ENCODE data around the gene USP6NL. TPM values are rescaled to one million over a fixed set of nuclear protein-coding genes. Genes with fewer than 3 reads are reported as not detected.

Gene USP6NL
- total RNA-seq, 1 experiment from 2014 or later = 21.4 TPM

DNA sequence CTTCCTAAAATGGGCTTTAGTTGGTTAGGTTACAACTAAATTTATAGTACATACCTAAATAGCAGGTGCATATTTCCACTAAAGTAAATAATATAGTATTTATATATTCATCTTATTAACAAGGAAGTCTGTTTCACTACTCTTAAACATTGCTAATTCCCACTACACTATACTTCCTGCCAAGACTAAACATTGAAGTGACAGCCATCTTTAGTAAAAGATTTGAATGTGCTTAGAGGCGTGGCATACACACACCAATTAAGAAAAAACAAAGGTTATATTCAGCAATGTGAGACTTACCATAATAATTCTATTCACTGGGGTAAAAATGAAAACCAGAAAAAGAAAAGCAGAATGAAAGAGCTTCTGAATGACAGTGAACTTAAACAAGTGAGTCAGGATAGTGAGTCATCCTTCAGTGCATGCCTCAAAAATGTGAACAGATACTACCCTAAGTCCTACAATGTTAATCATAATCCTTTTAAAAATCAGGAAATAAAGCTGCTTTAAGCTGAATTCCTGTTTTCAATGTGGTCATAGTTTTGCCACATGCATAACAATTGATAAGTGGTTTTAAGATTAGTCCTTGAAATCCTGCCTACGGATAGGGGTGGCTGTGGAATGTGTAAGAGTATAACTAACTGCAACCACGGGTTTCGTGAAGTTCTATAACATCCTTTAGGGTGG is 59.4 kb downstream of the USP6NL start (continued):
- TF ChIP-seq, protein P1, sequence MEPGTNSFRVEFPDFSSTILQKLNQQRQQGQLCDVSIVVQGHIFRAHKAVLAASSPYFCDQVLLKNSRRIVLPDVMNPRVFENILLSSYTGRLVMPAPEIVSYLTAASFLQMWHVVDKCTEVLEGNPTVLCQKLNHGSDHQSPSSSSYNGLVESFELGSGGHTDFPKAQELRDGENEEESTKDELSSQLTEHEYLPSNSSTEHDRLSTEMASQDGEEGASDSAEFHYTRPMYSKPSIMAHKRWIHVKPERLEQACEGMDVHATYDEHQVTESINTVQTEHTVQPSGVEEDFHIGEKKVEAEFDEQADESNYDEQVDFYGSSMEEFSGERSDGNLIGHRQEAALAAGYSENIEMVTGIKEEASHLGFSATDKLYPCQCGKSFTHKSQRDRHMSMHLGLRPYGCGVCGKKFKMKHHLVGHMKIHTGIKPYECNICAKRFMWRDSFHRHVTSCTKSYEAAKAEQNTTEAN (CRISPR knock-in tag; IDR thresholded peaks at IDR 0.05) = no peak
- TF ChIP-seq MXD4 (CRISPR knock-in tag; IDR thresholded peaks at IDR 0.05; ENCODE audit: borderline replicate concordance) = no peak
- TF ChIP-seq FOXK1 (CRISPR knock-in tag; IDR thresholded peaks at IDR 0.05) = no peak
- TF ChIP-seq, protein P2, sequence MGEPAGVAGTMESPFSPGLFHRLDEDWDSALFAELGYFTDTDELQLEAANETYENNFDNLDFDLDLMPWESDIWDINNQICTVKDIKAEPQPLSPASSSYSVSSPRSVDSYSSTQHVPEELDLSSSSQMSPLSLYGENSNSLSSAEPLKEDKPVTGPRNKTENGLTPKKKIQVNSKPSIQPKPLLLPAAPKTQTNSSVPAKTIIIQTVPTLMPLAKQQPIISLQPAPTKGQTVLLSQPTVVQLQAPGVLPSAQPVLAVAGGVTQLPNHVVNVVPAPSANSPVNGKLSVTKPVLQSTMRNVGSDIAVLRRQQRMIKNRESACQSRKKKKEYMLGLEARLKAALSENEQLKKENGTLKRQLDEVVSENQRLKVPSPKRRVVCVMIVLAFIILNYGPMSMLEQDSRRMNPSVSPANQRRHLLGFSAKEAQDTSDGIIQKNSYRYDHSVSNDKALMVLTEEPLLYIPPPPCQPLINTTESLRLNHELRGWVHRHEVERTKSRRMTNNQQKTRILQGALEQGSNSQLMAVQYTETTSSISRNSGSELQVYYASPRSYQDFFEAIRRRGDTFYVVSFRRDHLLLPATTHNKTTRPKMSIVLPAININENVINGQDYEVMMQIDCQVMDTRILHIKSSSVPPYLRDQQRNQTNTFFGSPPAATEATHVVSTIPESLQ (CRISPR knock-in tag; IDR thresholded peaks at IDR 0.05) = no peak
- TF ChIP-seq, protein P3, sequence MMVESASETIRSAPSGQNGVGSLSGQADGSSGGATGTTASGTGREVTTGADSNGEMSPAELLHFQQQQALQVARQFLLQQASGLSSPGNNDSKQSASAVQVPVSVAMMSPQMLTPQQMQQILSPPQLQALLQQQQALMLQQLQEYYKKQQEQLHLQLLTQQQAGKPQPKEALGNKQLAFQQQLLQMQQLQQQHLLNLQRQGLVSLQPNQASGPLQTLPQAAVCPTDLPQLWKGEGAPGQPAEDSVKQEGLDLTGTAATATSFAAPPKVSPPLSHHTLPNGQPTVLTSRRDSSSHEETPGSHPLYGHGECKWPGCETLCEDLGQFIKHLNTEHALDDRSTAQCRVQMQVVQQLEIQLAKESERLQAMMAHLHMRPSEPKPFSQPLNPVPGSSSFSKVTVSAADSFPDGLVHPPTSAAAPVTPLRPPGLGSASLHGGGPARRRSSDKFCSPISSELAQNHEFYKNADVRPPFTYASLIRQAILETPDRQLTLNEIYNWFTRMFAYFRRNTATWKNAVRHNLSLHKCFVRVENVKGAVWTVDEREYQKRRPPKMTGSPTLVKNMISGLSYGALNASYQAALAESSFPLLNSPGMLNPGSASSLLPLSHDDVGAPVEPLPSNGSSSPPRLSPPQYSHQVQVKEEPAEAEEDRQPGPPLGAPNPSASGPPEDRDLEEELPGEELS (CRISPR knock-in tag; IDR thresholded peaks at IDR 0.05) = no peak

DNA sequence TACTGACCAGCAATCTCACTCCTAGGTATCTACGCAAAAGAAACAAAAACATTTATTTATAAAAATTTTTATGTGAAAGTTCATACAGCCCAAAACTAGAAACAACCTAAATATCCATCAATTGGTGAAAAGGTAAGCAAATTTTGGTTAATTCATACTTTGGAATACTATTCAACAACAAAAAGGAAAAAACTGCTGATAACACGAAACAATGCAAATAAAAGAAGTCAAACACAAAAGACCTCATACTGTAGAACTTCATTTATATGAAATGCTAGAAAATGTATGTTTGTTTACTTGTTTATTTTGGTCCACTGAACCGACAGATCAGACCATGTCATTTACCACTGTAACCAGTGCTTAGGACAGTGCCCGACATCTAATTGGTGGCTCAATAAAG is 60.3 kb downstream of the USP6NL start:
- TF ChIP-seq, protein P4, sequence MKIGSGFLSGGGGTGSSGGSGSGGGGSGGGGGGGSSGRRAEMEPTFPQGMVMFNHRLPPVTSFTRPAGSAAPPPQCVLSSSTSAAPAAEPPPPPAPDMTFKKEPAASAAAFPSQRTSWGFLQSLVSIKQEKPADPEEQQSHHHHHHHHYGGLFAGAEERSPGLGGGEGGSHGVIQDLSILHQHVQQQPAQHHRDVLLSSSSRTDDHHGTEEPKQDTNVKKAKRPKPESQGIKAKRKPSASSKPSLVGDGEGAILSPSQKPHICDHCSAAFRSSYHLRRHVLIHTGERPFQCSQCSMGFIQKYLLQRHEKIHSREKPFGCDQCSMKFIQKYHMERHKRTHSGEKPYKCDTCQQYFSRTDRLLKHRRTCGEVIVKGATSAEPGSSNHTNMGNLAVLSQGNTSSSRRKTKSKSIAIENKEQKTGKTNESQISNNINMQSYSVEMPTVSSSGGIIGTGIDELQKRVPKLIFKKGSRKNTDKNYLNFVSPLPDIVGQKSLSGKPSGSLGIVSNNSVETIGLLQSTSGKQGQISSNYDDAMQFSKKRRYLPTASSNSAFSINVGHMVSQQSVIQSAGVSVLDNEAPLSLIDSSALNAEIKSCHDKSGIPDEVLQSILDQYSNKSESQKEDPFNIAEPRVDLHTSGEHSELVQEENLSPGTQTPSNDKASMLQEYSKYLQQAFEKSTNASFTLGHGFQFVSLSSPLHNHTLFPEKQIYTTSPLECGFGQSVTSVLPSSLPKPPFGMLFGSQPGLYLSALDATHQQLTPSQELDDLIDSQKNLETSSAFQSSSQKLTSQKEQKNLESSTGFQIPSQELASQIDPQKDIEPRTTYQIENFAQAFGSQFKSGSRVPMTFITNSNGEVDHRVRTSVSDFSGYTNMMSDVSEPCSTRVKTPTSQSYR (CRISPR knock-in tag; IDR thresholded peaks at IDR 0.05) = no peak
- TF ChIP-seq RELA (CRISPR knock-in tag; IDR thresholded peaks at IDR 0.05; ENCODE audit: borderline replicate concordance) (no peak), JUN (CRISPR knock-in tag; IDR thresholded peaks at IDR 0.05) (no peak), TCF7 (CRISPR knock-in tag; IDR thresholded peaks at IDR 0.05; ENCODE audit: low read depth) (no peak), ZNF317 (CRISPR knock-in tag; IDR thresholded peaks at IDR 0.05; ENCODE audit: borderline replicate concordance, low read depth) (no peak), ATF1 (CRISPR knock-in tag; IDR thresholded peaks at IDR 0.05) (no peak)
- TF ChIP-seq, protein P5, sequence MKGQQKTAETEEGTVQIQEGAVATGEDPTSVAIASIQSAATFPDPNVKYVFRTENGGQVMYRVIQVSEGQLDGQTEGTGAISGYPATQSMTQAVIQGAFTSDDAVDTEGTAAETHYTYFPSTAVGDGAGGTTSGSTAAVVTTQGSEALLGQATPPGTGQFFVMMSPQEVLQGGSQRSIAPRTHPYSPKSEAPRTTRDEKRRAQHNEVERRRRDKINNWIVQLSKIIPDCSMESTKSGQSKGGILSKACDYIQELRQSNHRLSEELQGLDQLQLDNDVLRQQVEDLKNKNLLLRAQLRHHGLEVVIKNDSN (CRISPR knock-in tag; IDR thresholded peaks at IDR 0.05) = no peak
- Mint-ChIP-seq H3K4me1 (peaks cover 38% of the 10 kb centered on the region), H3K27me3 (ENCODE audit: low read depth) (no peaks in the 10 kb centered on the region), H3K4me3 (no peak overlapping the region), H3K27ac (no peak overlapping the region), H3K36me3 (peaks cover 8% of the 10 kb centered on the region), H3K9me3 (peaks cover 8% of the 10 kb centered on the region)
- ATAC-seq = no peak
- POLR2A ChIA-PET = no interaction called here
- CTCF ChIA-PET = no interaction called here
- DNase-seq (ENCODE audit: low spot score) = no peak

DNA sequence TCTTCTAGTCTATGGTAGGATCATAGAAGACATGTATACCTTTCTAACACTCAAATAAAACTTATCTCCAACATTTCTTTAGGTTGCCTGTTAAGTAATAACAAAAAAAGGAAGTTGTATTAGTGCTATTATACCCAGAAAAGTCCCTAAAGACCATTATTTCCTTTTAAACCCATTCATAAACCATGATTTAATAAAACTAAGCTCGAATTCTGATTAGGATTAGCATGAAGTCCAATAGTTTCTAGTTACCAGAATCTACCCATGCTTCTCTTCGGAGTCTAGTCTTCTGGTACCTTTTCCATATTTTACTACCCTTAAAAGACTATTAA is 62.7 kb downstream of the USP6NL start:
- DNase-seq (ENCODE audit: low spot score) = no peak
- ChIA-PET CTCF (no interaction called here), POLR2A (no interaction called here)

More for the DNA sequence above, 62.7 kb downstream of the USP6NL start:
- no peak overlapping the region for H3K4me3 Mint-ChIP-seq
- no peaks in the 10 kb centered on the region for H3K9me3 Mint-ChIP-seq
- no peak for ATAC-seq
- TF ChIP-seq, protein P1 (CRISPR knock-in tag; IDR thresholded peaks at IDR 0.05) = no peak
- TF ChIP-seq KAT7 (CRISPR knock-in tag; IDR thresholded peaks at IDR 0.05; ENCODE audit: borderline replicate concordance) (no peak), HMGA2 (CRISPR knock-in tag; IDR thresholded peaks at IDR 0.05) (no peak), TEAD1 (CRISPR knock-in tag; IDR thresholded peaks at IDR 0.05) (no peak)
- no peak overlapping the region for H3K27ac Mint-ChIP-seq
- no peaks in the 10 kb centered on the region; the same call in 1 of the 2 replicates for H3K27me3 Mint-ChIP-seq (ENCODE audit: low read depth)
- H3K4me1 Mint-ChIP-seq = peaks cover 39% of the 10 kb centered on the region
- no peaks in the 10 kb centered on the region for H3K36me3 Mint-ChIP-seq
